HCT116 (cell line): ENCODE results near the gene XAB2. TPM values are rescaled to one million over a fixed set of nuclear protein-coding genes. Genes with fewer than 3 reads are reported as not detected.
A peak's percentile ranks its signal among the peaks of the same experiment; 100 is the strongest.

Experiments used
- ATAC-seq: fragments of 200-7000 bp; cut with Tn5 transposase; 2 replicates; pipeline ENCODE4 v1.9.1; 2020; ENCODE audit warnings: mild to moderate bottlenecking, moderate library complexity
- BruUV-seq: library from RNA; stranded (reverse); fragments of 400-500 nt; replicated peaks from 2 replicates; lab custom pipeline; 2021; lab: Mats Ljungman, UMichigan
- CTCF ChIA-PET: fragments of 300-600 bp; sonication (Branson Sonifier 250); formaldehyde crosslinking; loops from one replicate; lab custom pipeline; 2021; ENCODE audit warnings: antibody characterized with exemption; lab: Charles Lee
- POLR2A ChIA-PET: fragments of 300-600, 350-600 bp; sonication (Branson Sonifier 250); formaldehyde crosslinking; loops from one replicate; lab custom pipeline; 2021; ENCODE audit warnings: antibody characterized with exemption; lab: Charles Lee
- RAD21 ChIA-PET, 2 experiments: fragments of 300-600 bp; sonication (Branson Sonifier 250); formaldehyde crosslinking; loops; one replicate each; lab custom pipeline; 2023; ENCODE audit warnings: low total read pairs in 2 of 2; ENCODE audit not compliant: uncharacterized antibody in 2 of 2, unreplicated experiment in 2 of 2, low non-redundant PET in 1 of 2; lab: Charles Lee
- DNase-seq: peaks from one replicate; pipeline ENCODE4 v3.0.0-alpha.2; 2010; ENCODE audit warnings: low read depth, low spot score
- H2AFZ ChIP-seq: fragments of 200-600 bp; shearing (Covaris generic), sonication (generic); 2 replicates; pipeline ENCODE4 v1.6.1; 2017; ENCODE audit warnings: low read depth, mixed run types, mixed read lengths, antibody characterized with exemption, low read length; ENCODE audit not compliant: poor library complexity, severe bottlenecking
- H3K27ac ChIP-seq: 2 replicates; pipeline ENCODE4 v1.5.1; 2012; ENCODE audit warnings: low read depth, low read length
- H3K27me3 ChIP-seq: fragments of 200-600 bp; sonication (generic); 2 replicates; pipeline ENCODE4 v1.6.1; 2016; ENCODE audit warnings: mixed run types, low read length, mixed read lengths; ENCODE audit not compliant: insufficient read depth
- H3K36me3 ChIP-seq, 2 experiments: fragments of 200-500 bp in 1 of 2; fragments of 200-600 bp in 1 of 2; sonication (Bioruptor generic) in 1 of 2; sonication (generic) in 1 of 2; 2 replicates each; pipeline versions ENCODE4 v1.5.1 to v1.6.1; 2014 to 2016; ENCODE audit warnings: low read length in 2 of 2, inconsistent platforms in 1 of 2, mixed read lengths in 1 of 2, mixed run types in 1 of 2; ENCODE audit not compliant: insufficient read depth in 2 of 2, control insufficient read depth in 1 of 2
- H3K4me1 ChIP-seq, 2 experiments: fragments of 200-600 bp in 1 of 2; sonication (generic) in 1 of 2; 2 replicates each; pipeline versions ENCODE4 v1.5.1 to v1.6.1; 2012 to 2017; ENCODE audit warnings: low read length in 2 of 2, inconsistent platforms in 1 of 2, mild to moderate bottlenecking in 1 of 2, mixed read lengths in 1 of 2, mixed run types in 1 of 2, moderate library complexity in 1 of 2; ENCODE audit not compliant: insufficient read depth in 2 of 2, control insufficient read depth in 1 of 2
- H3K4me2 ChIP-seq: fragments of 200-600 bp; sonication (generic); 2 replicates; pipeline ENCODE4 v1.6.1; 2017; ENCODE audit warnings: mixed run types, low read length, mixed read lengths
- H3K4me3 ChIP-seq, 2 experiments: fragments of 200-600 bp in 1 of 2; sonication (generic) in 1 of 2; replicated peaks in 1 of 2; 2 replicates each; pipeline ENCODE4 v1.5.1; 2011 to 2016; ENCODE audit warnings: low read length in 2 of 2, control low read depth in 1 of 2, low read depth in 1 of 2, mild to moderate bottlenecking in 1 of 2, mixed read lengths in 1 of 2, mixed run types in 1 of 2
- H3K79me2 ChIP-seq: fragments of 200-600 bp; sonication (generic); 2 replicates; pipeline ENCODE4 v1.6.1; 2017; ENCODE audit warnings: mild to moderate bottlenecking, mixed run types, low read length, moderate library complexity, mixed read lengths; ENCODE audit not compliant: insufficient read depth
- H3K9ac ChIP-seq: fragments of 200-600 bp; sonication (generic); 2 replicates; pipeline ENCODE4 v1.6.1; 2016; ENCODE audit warnings: low read length, mixed read lengths
- H3K9me2 ChIP-seq: fragments of 200-600 bp; sonication (generic), shearing (Covaris generic); 2 replicates; pipeline ENCODE4 v1.6.1; 2017; ENCODE audit warnings: mixed run types, mild to moderate bottlenecking, moderate library complexity; ENCODE audit not compliant: insufficient read depth
- H3K9me3 ChIP-seq, 2 experiments: fragments of 200-500 bp in 1 of 2; fragments of 200-600 bp in 1 of 2; sonication (Bioruptor generic) in 1 of 2; sonication (generic) in 1 of 2; 2 replicates each; pipeline ENCODE4 v1.6.1; 2014 to 2017; ENCODE audit warnings: low read length in 2 of 2, mixed read lengths in 2 of 2, inconsistent platforms in 1 of 2, low read depth in 1 of 2, mild to moderate bottlenecking in 1 of 2, mixed run types in 1 of 2, moderate library complexity in 1 of 2; ENCODE audit not compliant: control insufficient read depth in 1 of 2, insufficient read depth in 1 of 2
- H4K20me1 ChIP-seq: fragments of 200-600 bp; sonication (generic), shearing (Covaris generic); 2 replicates; pipeline ENCODE4 v1.6.1; 2017; ENCODE audit warnings: mixed run types, mild to moderate bottlenecking, moderate library complexity; ENCODE audit not compliant: insufficient read depth
- CEBPB ChIP-seq: IDR thresholded peaks from 2 replicates; pipeline ENCODE4 v1.6.1; 2012; ENCODE audit warnings: low read depth
- CTCF ChIP-seq, 3 experiments: fragments of 200-600 bp in 1 of 3; sonication (generic) in 1 of 3; IDR thresholded peaks in 2 of 3; conservative IDR thresholded peaks in 1 of 3; 2 replicates each; pipeline ENCODE4 v1.5.1; 2012 to 2017; ENCODE audit warnings: low read depth in 2 of 3, low read length in 2 of 3, antibody characterized with exemption in 1 of 3, borderline replicate concordance in 1 of 3, control low read depth in 1 of 3, mild to moderate bottlenecking in 1 of 3, mixed read lengths in 1 of 3, mixed run types in 1 of 3, moderate library complexity in 1 of 3; ENCODE audit not compliant: insufficient read depth in 1 of 3
- EGR1 ChIP-seq: IDR thresholded peaks from 2 replicates; pipeline ENCODE4 v1.6.1; 2012; ENCODE audit warnings: low read depth
- ELF1 ChIP-seq: IDR thresholded peaks from 2 replicates; pipeline ENCODE4 v1.6.1; 2012; ENCODE audit warnings: low read depth, borderline replicate concordance
- EZH2 ChIP-seq: fragments of 200-600 bp; sonication (generic); IDR thresholded peaks from 2 replicates; pipeline ENCODE4 v1.6.1; 2017; ENCODE audit warnings: antibody characterized with exemption, mixed run types
- EZH2phosphoT487 ChIP-seq: fragments of 200-600 bp; IDR thresholded peaks from 2 replicates; pipeline ENCODE4 v1.6.1; 2018; ENCODE audit warnings: antibody characterized with exemption, borderline replicate concordance
- FOSL1 ChIP-seq: IDR thresholded peaks from 2 replicates; pipeline ENCODE4 v1.6.1; 2012; ENCODE audit warnings: low read depth
- JUND ChIP-seq: IDR thresholded peaks from 2 replicates; pipeline ENCODE4 v1.6.1; 2012
- POLR2A ChIP-seq: IDR thresholded peaks from 2 replicates; pipeline ENCODE4 v1.7.0; 2011; ENCODE audit warnings: borderline replicate concordance; ENCODE audit not compliant: insufficient read depth, insufficient read length; ENCODE audit errors: extremely low read depth
- POLR2AphosphoS5 ChIP-seq: IDR thresholded peaks from 2 replicates; pipeline ENCODE4 v1.6.1; 2011; ENCODE audit warnings: mild to moderate bottlenecking, low read depth, low read length, moderate library complexity
- SP1 ChIP-seq: IDR thresholded peaks from 2 replicates; pipeline ENCODE4 v1.6.1; 2012; ENCODE audit warnings: low read depth
- TCF7L2 ChIP-seq: IDR thresholded peaks from 2 replicates; pipeline ENCODE4 v1.7.0; 2011; ENCODE audit warnings: borderline replicate concordance, inconsistent platforms; ENCODE audit not compliant: insufficient read depth, insufficient read length; ENCODE audit errors: extremely low read depth
- intact Hi-C: fragments of 100-400 bp; cut with micrococcal nuclease; formaldehyde crosslinking; loops from 2 replicates; pipeline ENCODE4 v1.10.0; 2022
- total RNA-seq: library from RNA; stranded (reverse); gene quantifications from one replicate; pipeline ENCODE4 v1.2.1, GENCODE V29; 2021; ENCODE audit not compliant: unreplicated experiment
- TF ChIP-seq, protein P1 (sequence below): IDR thresholded peaks from 2 replicates; pipeline ENCODE4 v1.6.1; 2011; ENCODE audit warnings: mild to moderate bottlenecking, low read length, moderate library complexity; ENCODE audit not compliant: insufficient replicate concordance; ENCODE audit errors: extremely low read depth
- TF ChIP-seq, protein P2 (sequence below): IDR thresholded peaks from 2 replicates; pipeline ENCODE4 v1.6.1; 2012

Gene XAB2
- total RNA-seq, 1 experiment from 2014 or later, result 103 TPM

- POLR2A ChIA-PET, result no interaction called here
- Histone ChIP-seq H2AFZ (no peak overlapping the region), H3K79me2 (peaks cover 29% of the 10 kb centered on the region), H3K4me3 (no peak overlapping the region; a peak in 1 of 4 replicates), H3K27ac (peak overlapping the region; percentile 32), H4K20me1 (no peaks in the 10 kb centered on the region), H3K4me1 (peaks cover 10 to 40% of the 10 kb centered on the region in 2 experiments), H3K27me3 (no peaks in the 10 kb centered on the region), H3K9me3 (no peaks in the 10 kb centered on the region), H3K9me2 (peaks cover 3% of the 10 kb centered on the region; the same call in 1 of the 2 replicates), H3K36me3 (peaks cover 0 to 7% of the 10 kb centered on the region in 2 experiments; a peak in 2 of 4 replicates), H3K4me2 (peak overlapping the region; percentile 58), H3K9ac (peak overlapping the region; percentile 26; the same call in 1 of the 2 replicates)
- RAD21 ChIA-PET, result no interaction called here
- CTCF ChIA-PET, result no interaction called here
- DNase-seq (no peak), ATAC-seq (no peak)
- intact Hi-C loops, result no loop called here
- no TSS peak for BruUV-seq
- TF ChIP-seq CEBPB (no peak), EZH2 (no peak), CTCF (IDR thresholded peaks at IDR 0.05 in 2 of 3, conservative IDR thresholded peaks at IDR 0.05 in 1 of 3; ENCODE audit: borderline replicate concordance in 1 of 3, insufficient read depth in 1 of 3, low read depth in 2 of 3, low read length in 2 of 3) (no peak), POLR2A (no peak), JUND (no peak), POLR2AphosphoS5 (no peak), ELF1 (no peak), EZH2phosphoT487 (no peak), TCF7L2 (no peak), FOSL1 (no peak), EGR1 (no peak), SP1 (no peak)
- TF ChIP-seq, protein P1, sequence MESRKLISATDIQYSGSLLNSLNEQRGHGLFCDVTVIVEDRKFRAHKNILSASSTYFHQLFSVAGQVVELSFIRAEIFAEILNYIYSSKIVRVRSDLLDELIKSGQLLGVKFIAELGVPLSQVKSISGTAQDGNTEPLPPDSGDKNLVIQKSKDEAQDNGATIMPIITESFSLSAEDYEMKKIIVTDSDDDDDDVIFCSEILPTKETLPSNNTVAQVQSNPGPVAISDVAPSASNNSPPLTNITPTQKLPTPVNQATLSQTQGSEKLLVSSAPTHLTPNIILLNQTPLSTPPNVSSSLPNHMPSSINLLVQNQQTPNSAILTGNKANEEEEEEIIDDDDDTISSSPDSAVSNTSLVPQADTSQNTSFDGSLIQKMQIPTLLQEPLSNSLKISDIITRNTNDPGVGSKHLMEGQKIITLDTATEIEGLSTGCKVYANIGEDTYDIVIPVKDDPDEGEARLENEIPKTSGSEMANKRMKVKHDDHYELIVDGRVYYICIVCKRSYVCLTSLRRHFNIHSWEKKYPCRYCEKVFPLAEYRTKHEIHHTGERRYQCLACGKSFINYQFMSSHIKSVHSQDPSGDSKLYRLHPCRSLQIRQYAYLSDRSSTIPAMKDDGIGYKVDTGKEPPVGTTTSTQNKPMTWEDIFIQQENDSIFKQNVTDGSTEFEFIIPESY, result no peak
- TF ChIP-seq, protein P2, sequence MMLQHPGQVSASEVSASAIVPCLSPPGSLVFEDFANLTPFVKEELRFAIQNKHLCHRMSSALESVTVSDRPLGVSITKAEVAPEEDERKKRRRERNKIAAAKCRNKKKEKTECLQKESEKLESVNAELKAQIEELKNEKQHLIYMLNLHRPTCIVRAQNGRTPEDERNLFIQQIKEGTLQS, result no peak
These were observed 26.3 kb downstream of the XAB2 start for GRCh38 chr19:7602935-7603497.
